H1 (cell line): ENCODE measurements around the gene TBC1D23. TPM values are rescaled to one million over a fixed set of nuclear protein-coding genes. Genes with fewer than 3 reads are reported as not detected.

ENCODE experiments used
- CTCF ChIA-PET: fragments of 300-600 bp; sonication (Branson Sonifier 250); formaldehyde crosslinking; loops from one replicate; lab custom pipeline; 2021; ENCODE audit not compliant: partially characterized antibody; lab: Charles Lee
- POLR2A ChIA-PET: fragments of 300-600 bp; sonication (Branson Sonifier 250); formaldehyde crosslinking; loops from one replicate; lab custom pipeline; 2021; ENCODE audit warnings: inconsistent platforms; ENCODE audit not compliant: partially characterized antibody; lab: Charles Lee
- DNase-seq, 2 experiments: peaks; one replicate each; pipeline versions ENCODE4 v3.0.0 to v3.0.0-alpha.2; 2010 to 2022; ENCODE audit warnings: low spot score in 2 of 2, low read depth in 1 of 2, mixed read lengths in 1 of 2
- FAIRE-seq: peaks from 2 replicates; lab custom pipeline; 2011; peaks lifted over from hg19 to GRCh38; lab: Jason Lieb, UNC
- H2AFZ ChIP-seq: 2 replicates; pipeline ENCODE4 v1.8.1; 2012; ENCODE audit warnings: low read length, inconsistent platforms
- H2AK5ac ChIP-seq: 2 replicates; pipeline ENCODE4 v1.6.1; 2013; ENCODE audit warnings: low read depth, low read length
- H2BK120ac ChIP-seq: replicated peaks from 2 replicates; pipeline ENCODE3; 2013; ENCODE audit warnings: low read depth, low read length, inconsistent platforms
- H2BK12ac ChIP-seq: 2 replicates; pipeline ENCODE4 v1.6.1; 2013; ENCODE audit warnings: low read depth, low read length
- H2BK15ac ChIP-seq: 2 replicates; pipeline ENCODE4 v1.6.1; 2013; ENCODE audit warnings: low read length
- H2BK20ac ChIP-seq: 2 replicates; pipeline ENCODE4 v1.6.1; 2013; ENCODE audit warnings: low read length
- H2BK5ac ChIP-seq: 2 replicates; pipeline ENCODE4 v1.6.1; 2013; ENCODE audit warnings: low read depth, low read length
- H3K14ac ChIP-seq: 2 replicates; pipeline ENCODE4 v1.6.1; 2013; ENCODE audit warnings: inconsistent platforms; ENCODE audit not compliant: insufficient read length
- H3K18ac ChIP-seq: 2 replicates; pipeline ENCODE4 v1.6.1; 2013; ENCODE audit warnings: low read length; ENCODE audit errors: extremely low read depth
- H3K23ac ChIP-seq: 2 replicates; pipeline ENCODE4 v1.6.1; 2013; ENCODE audit warnings: inconsistent platforms; ENCODE audit not compliant: insufficient read length
- H3K23me2 ChIP-seq: 2 replicates; pipeline ENCODE4 v1.6.1; 2013; ENCODE audit warnings: low read depth, low read length
- H3K27ac ChIP-seq: 2 replicates; pipeline ENCODE4 v1.6.1; 2011; ENCODE audit warnings: low read depth, low read length, inconsistent platforms
- H3K27me3 ChIP-seq, 4 experiments: replicated peaks in 1 of 4; 1 replicate in 1 of 4; 2 replicates in 3 of 4; pipeline versions ENCODE4 v1.6.1 to v1.8.1; 2011 to 2013; ENCODE audit warnings: low read length in 3 of 4, mild to moderate bottlenecking in 3 of 4, inconsistent platforms in 2 of 4, mixed read lengths in 2 of 4, moderate library complexity in 1 of 4; ENCODE audit not compliant: control insufficient read depth in 3 of 4, insufficient read depth in 3 of 4; ENCODE audit errors: extremely low read depth in 1 of 4
- H3K36me3 ChIP-seq, 4 experiments: 2 replicates each; pipeline versions ENCODE4 v1.6.1 to v1.8.1; 2011 to 2013; ENCODE audit warnings: mild to moderate bottlenecking in 4 of 4, low read length in 3 of 4, moderate library complexity in 2 of 4, control low read depth in 1 of 4, inconsistent platforms in 1 of 4; ENCODE audit not compliant: insufficient read depth in 4 of 4, control insufficient read depth in 2 of 4
- H3K4ac ChIP-seq: replicated peaks from 2 replicates; pipeline ENCODE3; 2013; ENCODE audit warnings: low read length, low read depth, mixed read lengths, inconsistent platforms; ENCODE audit not compliant: insufficient read length
- H3K4me1 ChIP-seq, 4 experiments: replicated peaks in 1 of 4; 1 replicate in 1 of 4; 2 replicates in 3 of 4; pipeline versions ENCODE4 v1.6.1 to v1.8.1; 2011 to 2013; ENCODE audit warnings: low read length in 3 of 4, inconsistent platforms in 2 of 4, mixed read lengths in 1 of 4; ENCODE audit not compliant: insufficient read depth in 4 of 4, control insufficient read depth in 3 of 4
- H3K4me2 ChIP-seq, 2 experiments: 2 replicates each; pipeline versions ENCODE4 v1.6.1 to v1.8.1; 2011 to 2013; ENCODE audit warnings: low read depth in 2 of 2, low read length in 2 of 2, control low read depth in 1 of 2, inconsistent platforms in 1 of 2, mild to moderate bottlenecking in 1 of 2; ENCODE audit not compliant: insufficient read depth in 1 of 2
- H3K4me3 ChIP-seq, 4 experiments: fragments of 200-600, 300-600 bp in 1 of 4; sonication (generic), shearing (Covaris generic), sonication (Bioruptor Twin) in 1 of 4; 2 replicates each; pipeline versions ENCODE4 v1.5.1 to v1.8.1; 2011 to 2016; ENCODE audit warnings: low read length in 4 of 4, low read depth in 3 of 4, control low read depth in 2 of 4, inconsistent platforms in 2 of 4, mild to moderate bottlenecking in 2 of 4, mixed read lengths in 1 of 4, moderate library complexity in 1 of 4; ENCODE audit not compliant: insufficient read depth in 2 of 4; ENCODE audit errors: extremely low read depth in 1 of 4
- H3K56ac ChIP-seq: replicated peaks from 2 replicates; pipeline ENCODE3; 2013; ENCODE audit warnings: low read depth, mild to moderate bottlenecking, mixed read lengths, low read length, inconsistent platforms; ENCODE audit not compliant: insufficient read length
- H3K79me1 ChIP-seq: 2 replicates; pipeline ENCODE4 v1.6.1; 2013; ENCODE audit warnings: low read depth, low read length, control low read depth
- H3K79me2 ChIP-seq, 2 experiments: 2 replicates each; pipeline versions ENCODE4 v1.6.1 to v1.8.1; 2012 to 2013; ENCODE audit warnings: low read length in 2 of 2, mild to moderate bottlenecking in 2 of 2, inconsistent platforms in 1 of 2; ENCODE audit not compliant: insufficient read depth in 2 of 2, control insufficient read depth in 1 of 2
- H3K9ac ChIP-seq, 4 experiments: replicated peaks in 1 of 4; 1 replicate in 1 of 4; 2 replicates in 3 of 4; pipeline versions ENCODE4 v1.6.1 to v1.8.1; 2011 to 2013; ENCODE audit warnings: low read depth in 3 of 4, low read length in 3 of 4, control low read depth in 2 of 4, mild to moderate bottlenecking in 2 of 4, moderate library complexity in 2 of 4, inconsistent platforms in 1 of 4; ENCODE audit errors: extremely low read depth in 1 of 4
- H3K9me3 ChIP-seq, 2 experiments: 2 replicates each; pipeline versions ENCODE4 v1.6.1 to v1.8.1; 2012 to 2013; ENCODE audit warnings: mild to moderate bottlenecking in 2 of 2, moderate library complexity in 2 of 2, control low read depth in 1 of 2, inconsistent platforms in 1 of 2, low read depth in 1 of 2, low read length in 1 of 2, mixed read lengths in 1 of 2; ENCODE audit not compliant: insufficient read depth in 2 of 2
- H4K20me1 ChIP-seq, 2 experiments: replicated peaks in 1 of 2; 2 replicates each; pipeline versions ENCODE3 to v1.8.1; 2011 to 2013; ENCODE audit warnings: inconsistent platforms in 2 of 2, low read length in 2 of 2, mild to moderate bottlenecking in 1 of 2; ENCODE audit not compliant: insufficient read depth in 2 of 2, control insufficient read depth in 1 of 2
- H4K5ac ChIP-seq: 2 replicates; pipeline ENCODE4 v1.6.1; 2013; ENCODE audit warnings: low read length, low read depth, mixed read lengths, inconsistent platforms; ENCODE audit not compliant: insufficient read length
- H4K8ac ChIP-seq: 2 replicates; pipeline ENCODE4 v1.8.0; 2013; ENCODE audit warnings: mild to moderate bottlenecking, moderate library complexity, low read length, inconsistent platforms; ENCODE audit not compliant: insufficient read depth; ENCODE audit errors: extremely low read depth
- H4K91ac ChIP-seq: replicated peaks from 2 replicates; pipeline ENCODE3; 2013; ENCODE audit warnings: low read length, mixed read lengths, inconsistent platforms; ENCODE audit not compliant: insufficient read length
- BACH1 ChIP-seq: IDR thresholded peaks from 2 replicates; pipeline ENCODE4 v1.6.1; 2012; ENCODE audit warnings: low read length, improper control_type of control experiment
- EP300 ChIP-seq, 2 experiments: IDR thresholded peaks; 1 replicate in 1 of 2; 2 replicates in 1 of 2; pipeline ENCODE4 v1.6.1; 2011 to 2012; ENCODE audit warnings: low read depth in 2 of 2, low read length in 2 of 2, mild to moderate bottlenecking in 2 of 2, borderline replicate concordance in 1 of 2, inconsistent platforms in 1 of 2, moderate library complexity in 1 of 2
- JUN ChIP-seq: IDR thresholded peaks from 2 replicates; pipeline ENCODE4 v1.6.1; 2011; ENCODE audit warnings: low read depth, mild to moderate bottlenecking, improper control_type of control experiment, low read length
- JUND ChIP-seq: IDR thresholded peaks from 2 replicates; pipeline ENCODE4 v1.6.1; 2011; ENCODE audit warnings: mild to moderate bottlenecking, improper control_type of control experiment, low read length
- KDM1A ChIP-seq: fragments of 200-600, 300-600 bp; sonication (generic); IDR thresholded peaks from 2 replicates; pipeline ENCODE4 v1.7.1; 2016; ENCODE audit warnings: mild to moderate bottlenecking, low read length, borderline replicate concordance
- KDM4A ChIP-seq: IDR thresholded peaks from one replicate; pipeline ENCODE4 v1.7.1; 2012; ENCODE audit warnings: low read depth, mild to moderate bottlenecking, moderate library complexity, low read length, inconsistent platforms; ENCODE audit not compliant: severe bottlenecking
- PHF8 ChIP-seq: fragments of 200-600 bp; sonication (generic); conservative IDR thresholded peaks from 2 replicates; pipeline ENCODE4 v1.7.1; 2012; ENCODE audit warnings: low read depth, mild to moderate bottlenecking, inconsistent platforms, low read length, moderate library complexity
- POLR2A ChIP-seq, 2 experiments: IDR thresholded peaks; 1 replicate in 1 of 2; 2 replicates in 1 of 2; pipeline ENCODE4 v1.6.1; 2011; ENCODE audit warnings: low read depth in 2 of 2, low read length in 2 of 2, mild to moderate bottlenecking in 2 of 2; ENCODE audit errors: control extremely low read depth in 1 of 2
- RXRA ChIP-seq: IDR thresholded peaks from 2 replicates; pipeline ENCODE4 v1.6.1; 2011; ENCODE audit warnings: low read depth, mild to moderate bottlenecking, low read length, moderate library complexity; ENCODE audit not compliant: insufficient read depth
- SAP30 ChIP-seq: fragments of 300-600 bp; sonication (generic); IDR thresholded peaks from 2 replicates; pipeline ENCODE4 v1.7.1; 2012; ENCODE audit warnings: low read length, moderate library complexity, mild to moderate bottlenecking, inconsistent platforms; ENCODE audit not compliant: insufficient read depth, insufficient replicate concordance
- TCF12 ChIP-seq: IDR thresholded peaks from 2 replicates; pipeline ENCODE4 v1.6.1; 2011; ENCODE audit warnings: low read depth, mild to moderate bottlenecking, low read length
- YY1 ChIP-seq: IDR thresholded peaks from 2 replicates; pipeline ENCODE4 v1.6.1; 2011; ENCODE audit warnings: low read depth, mild to moderate bottlenecking, low read length
- ZNF274 ChIP-seq: IDR thresholded peaks from 2 replicates; pipeline ENCODE4 v1.7.0; 2012; ENCODE audit warnings: low read length, borderline replicate concordance; ENCODE audit errors: extremely low read depth
- polyA plus RNA-seq, 7 experiments: library from polyadenylated mRNA; depleted of rRNA in 3 of 7; stranded (reverse) in 5 of 7; unstranded in 2 of 7; fragments of >200 nt in 5 of 7; fragments of 200-250 nt in 2 of 7; gene quantifications; 1 replicate in 5 of 7; 2 replicates in 1 of 7; 4 replicates in 1 of 7; pipeline versions ENCODE4 v1.2.1 to v1.2.3, GENCODE V29; 2011 to 2013; ENCODE audit warnings: missing spikeins in 2 of 7, mixed read lengths in 2 of 7
- total RNA-seq: library from RNA; stranded (reverse); fragmentation: NEBNext Ultra II Directional; extraction: Animal tissue kit (Norgen Biotek cat#: 25700); gene quantifications from 2 replicates; pipeline ENCODE4 v1.2.1, GENCODE V29; 2021
- TF ChIP-seq, protein P1 (sequence below): IDR thresholded peaks from 2 replicates; pipeline ENCODE4 v1.6.1; 2011; ENCODE audit warnings: low read length, improper control_type of control experiment

Gene TBC1D23
- total and polyA plus RNA-seq, 2 of the 8 experiments (the other 6 are each of a cell fraction or from before 2014, with no cell fraction given), result 6.4 to 29.3 TPM

DNA sequence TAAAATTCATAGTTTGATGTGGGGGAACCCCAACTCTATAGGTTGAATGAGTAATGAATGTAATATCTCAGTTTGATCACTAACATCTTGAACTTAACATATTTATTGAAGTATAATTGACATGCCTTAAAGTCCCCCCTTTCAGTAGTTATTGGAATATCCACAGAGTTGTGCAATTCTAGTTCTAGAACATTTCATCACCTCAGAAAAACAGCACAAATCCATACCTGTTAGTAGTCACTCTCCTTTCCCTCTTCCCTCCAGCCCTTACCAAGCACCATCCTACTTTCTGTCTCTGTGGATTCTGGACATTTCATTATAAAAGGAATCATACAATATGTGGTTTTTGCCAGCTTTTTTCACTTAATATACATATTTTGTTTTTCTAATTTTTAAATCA lies 65.0 kb downstream of the TBC1D23 start:
- ChIA-PET CTCF (no interaction called here), POLR2A (no interaction called here)
- Histone ChIP-seq H3K79me2 (no peaks in the 10 kb centered on the region), H2BK12ac (no peak overlapping the region), H3K79me1 (no peaks in the 10 kb centered on the region), H2AFZ (no peak overlapping the region), H2BK5ac (no peak overlapping the region), H3K56ac (no peak overlapping the region), H3K4me3 (no peak overlapping the region), H3K18ac (no peak overlapping the region), H3K4me2 (no peak overlapping the region), H3K27ac (no peak overlapping the region), H2AK5ac (no peak overlapping the region), H3K14ac (no peak overlapping the region), H3K27me3 (no peaks in the 10 kb centered on the region), H3K36me3 (no peaks in the 10 kb centered on the region; a peak in 1 of 8 replicates), H4K20me1 (no peaks in the 10 kb centered on the region), H3K9me3 (no peaks in the 10 kb centered on the region; a peak in 1 of 4 replicates), H2BK20ac (no peak overlapping the region), H2BK15ac (no peak overlapping the region), H4K91ac (no peak overlapping the region), H3K9ac (no peak overlapping the region), H4K8ac (no peak overlapping the region), H3K23ac (no peak overlapping the region), H2BK120ac (no peak overlapping the region), H4K5ac (no peak overlapping the region), H3K4ac (no peak overlapping the region), H3K4me1 (no peaks in the 10 kb centered on the region), H3K23me2 (no peaks in the 10 kb centered on the region)
- DNase-seq (no peak), FAIRE-seq (no peak)
- TF ChIP-seq JUND, result no peak
- TF ChIP-seq PHF8, result no peak
- TF ChIP-seq EP300 (IDR thresholded peaks at IDR 0.05; ENCODE audit: borderline replicate concordance in 1 of 2, low read depth in 2 of 2, low read length in 2 of 2), result no peak
- no peak for TF ChIP-seq TCF12
- TF ChIP-seq KDM1A, result no peak
- TF ChIP-seq ZNF274, result no peak
- TF ChIP-seq, protein P1, sequence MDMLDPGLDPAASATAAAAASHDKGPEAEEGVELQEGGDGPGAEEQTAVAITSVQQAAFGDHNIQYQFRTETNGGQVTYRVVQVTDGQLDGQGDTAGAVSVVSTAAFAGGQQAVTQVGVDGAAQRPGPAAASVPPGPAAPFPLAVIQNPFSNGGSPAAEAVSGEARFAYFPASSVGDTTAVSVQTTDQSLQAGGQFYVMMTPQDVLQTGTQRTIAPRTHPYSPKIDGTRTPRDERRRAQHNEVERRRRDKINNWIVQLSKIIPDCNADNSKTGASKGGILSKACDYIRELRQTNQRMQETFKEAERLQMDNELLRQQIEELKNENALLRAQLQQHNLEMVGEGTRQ, result no peak
- TF ChIP-seq JUN, result no peak
- no peak for TF ChIP-seq KDM4A
- TF ChIP-seq YY1, result no peak
- no peak for TF ChIP-seq POLR2A (IDR thresholded peaks at IDR 0.05; ENCODE audit: control extremely low read depth in 1 of 2, low read depth in 2 of 2, low read length in 2 of 2)
- TF ChIP-seq RXRA, result no peak
- no peak for TF ChIP-seq SAP30
- no peak for TF ChIP-seq BACH1
